Measurements from ENCODE around the gene RELB. TPM values are rescaled to one million over a fixed set of nuclear protein-coding genes. Genes with fewer than 3 reads are reported as not detected.

Gene RELB
- polyA plus RNA-seq, 1 donor from 2014 or later = 1.1 TPM

DNA sequence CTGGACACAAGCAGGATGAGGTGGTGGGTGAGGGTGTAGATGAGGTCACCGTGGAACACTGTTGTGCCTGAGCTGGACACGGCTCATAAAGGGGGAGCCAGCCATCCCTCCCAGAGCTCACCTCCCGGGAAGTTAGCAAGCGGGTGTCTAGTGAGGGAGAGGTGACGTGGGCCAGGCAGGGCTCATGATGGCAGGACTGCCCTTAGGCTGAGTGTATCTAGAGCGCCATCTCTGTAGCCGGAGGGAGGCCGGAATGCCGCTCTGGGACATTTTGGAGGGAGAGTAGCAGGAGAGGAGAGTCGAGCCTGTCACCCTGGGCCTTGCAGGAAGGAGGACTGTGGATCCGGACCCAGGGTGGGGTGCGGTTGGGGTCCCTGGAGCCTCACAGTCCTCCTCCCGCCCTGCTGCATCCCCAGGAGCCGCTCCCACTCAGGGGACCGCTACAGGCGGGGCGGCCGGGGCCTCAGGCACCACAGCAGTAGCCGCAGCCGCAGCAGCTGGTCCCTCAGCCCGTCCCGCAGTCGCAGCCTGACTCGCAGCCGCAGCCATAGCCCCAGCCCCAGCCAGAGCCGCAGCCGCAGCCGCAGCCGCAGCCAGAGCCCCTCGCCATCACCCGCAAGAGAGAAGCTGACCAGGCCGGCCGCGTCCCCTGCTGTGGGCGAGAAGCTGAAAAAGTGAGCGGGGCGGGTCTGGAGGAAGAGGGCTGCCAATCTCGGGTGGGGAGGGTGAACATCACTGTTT is 65.8 kb downstream of the RELB start:
- Histone ChIP-seq H3K9ac (ENCODE audit: low read length) (no peak overlapping the region), H2AFZ (ENCODE audit: low read depth, low read length) (no peak overlapping the region), H3K9me3 (ENCODE audit: low read length) (no peaks in the 10 kb centered on the region), H3K79me2 (replicated peaks; ENCODE audit: insufficient read depth, low read length) (no peaks in the 10 kb centered on the region), H3K9me2 (ENCODE audit: insufficient read depth, low read length) (no peaks in the 10 kb centered on the region), H3F3A (ENCODE audit: insufficient read depth, low read length, poor library complexity, severe bottlenecking) (no peaks in the 10 kb centered on the region), H3K4me3 (ENCODE audit: low read length) (no peak overlapping the region), H3K4me2 (ENCODE audit: low read length) (no peak overlapping the region), H3K27me3 (ENCODE audit: insufficient read depth, low read depth, low read length) (no peaks in the 10 kb centered on the region), H3K36me3 (ENCODE audit: insufficient read depth, low read length) (no peaks in the 10 kb centered on the region), H4K20me1 (ENCODE audit: insufficient read depth) (no peaks in the 10 kb centered on the region), H3K27ac (ENCODE audit: low read length) (no peak overlapping the region)
- no peak for TF ChIP-seq EP300 (conservative IDR thresholded peaks at IDR 0.05; ENCODE audit: poor library complexity, severe bottlenecking)
- no peak for TF ChIP-seq MXI1 (conservative IDR thresholded peaks at IDR 0.05; ENCODE audit: poor library complexity, severe bottlenecking)
- TF ChIP-seq EZH2 (IDR thresholded peaks at IDR 0.05; ENCODE audit: borderline replicate concordance, insufficient read depth, low read length, poor library complexity, severe bottlenecking) = no peak
- TF ChIP-seq, protein P1, sequence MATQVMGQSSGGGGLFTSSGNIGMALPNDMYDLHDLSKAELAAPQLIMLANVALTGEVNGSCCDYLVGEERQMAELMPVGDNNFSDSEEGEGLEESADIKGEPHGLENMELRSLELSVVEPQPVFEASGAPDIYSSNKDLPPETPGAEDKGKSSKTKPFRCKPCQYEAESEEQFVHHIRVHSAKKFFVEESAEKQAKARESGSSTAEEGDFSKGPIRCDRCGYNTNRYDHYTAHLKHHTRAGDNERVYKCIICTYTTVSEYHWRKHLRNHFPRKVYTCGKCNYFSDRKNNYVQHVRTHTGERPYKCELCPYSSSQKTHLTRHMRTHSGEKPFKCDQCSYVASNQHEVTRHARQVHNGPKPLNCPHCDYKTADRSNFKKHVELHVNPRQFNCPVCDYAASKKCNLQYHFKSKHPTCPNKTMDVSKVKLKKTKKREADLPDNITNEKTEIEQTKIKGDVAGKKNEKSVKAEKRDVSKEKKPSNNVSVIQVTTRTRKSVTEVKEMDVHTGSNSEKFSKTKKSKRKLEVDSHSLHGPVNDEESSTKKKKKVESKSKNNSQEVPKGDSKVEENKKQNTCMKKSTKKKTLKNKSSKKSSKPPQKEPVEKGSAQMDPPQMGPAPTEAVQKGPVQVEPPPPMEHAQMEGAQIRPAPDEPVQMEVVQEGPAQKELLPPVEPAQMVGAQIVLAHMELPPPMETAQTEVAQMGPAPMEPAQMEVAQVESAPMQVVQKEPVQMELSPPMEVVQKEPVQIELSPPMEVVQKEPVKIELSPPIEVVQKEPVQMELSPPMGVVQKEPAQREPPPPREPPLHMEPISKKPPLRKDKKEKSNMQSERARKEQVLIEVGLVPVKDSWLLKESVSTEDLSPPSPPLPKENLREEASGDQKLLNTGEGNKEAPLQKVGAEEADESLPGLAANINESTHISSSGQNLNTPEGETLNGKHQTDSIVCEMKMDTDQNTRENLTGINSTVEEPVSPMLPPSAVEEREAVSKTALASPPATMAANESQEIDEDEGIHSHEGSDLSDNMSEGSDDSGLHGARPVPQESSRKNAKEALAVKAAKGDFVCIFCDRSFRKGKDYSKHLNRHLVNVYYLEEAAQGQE (IDR thresholded peaks at IDR 0.05; ENCODE audit: borderline replicate concordance) = no peak
- no peak for TF ChIP-seq RAD21 (conservative IDR thresholded peaks at IDR 0.05)
- no peak for TF ChIP-seq SMC3 (conservative IDR thresholded peaks at IDR 0.05; ENCODE audit: poor library complexity)
- no peak for TF ChIP-seq TAF1 (IDR thresholded peaks at IDR 0.05; ENCODE audit: low read depth)
- no peak for TF ChIP-seq CTCF (IDR thresholded peaks at IDR 0.05; ENCODE audit: poor library complexity, severe bottlenecking)
- no peak for TF ChIP-seq POLR2AphosphoS5 (IDR thresholded peaks at IDR 0.05)

- no peaks in the 10 kb centered on the region for H3K27me3 ChIP-seq (ENCODE audit: insufficient read depth, low read depth, low read length)
- H3K4me2 ChIP-seq (ENCODE audit: low read length) = no peak overlapping the region
- no peaks in the 10 kb centered on the region for H3K36me3 ChIP-seq (ENCODE audit: insufficient read depth, low read length)
- H3K27ac ChIP-seq (ENCODE audit: low read length) = no peak overlapping the region
- no peaks in the 10 kb centered on the region for H3F3A ChIP-seq (ENCODE audit: insufficient read depth, low read length, poor library complexity, severe bottlenecking)
- H3K9me3 ChIP-seq (ENCODE audit: low read length) = no peaks in the 10 kb centered on the region
- H4K20me1 ChIP-seq (ENCODE audit: insufficient read depth) = no peaks in the 10 kb centered on the region
- no peaks in the 10 kb centered on the region for H3K9me2 ChIP-seq (ENCODE audit: insufficient read depth, low read length)
- H2AFZ ChIP-seq (ENCODE audit: low read depth, low read length) = no peak overlapping the region
- TF ChIP-seq, protein P1 (IDR thresholded peaks at IDR 0.05; ENCODE audit: borderline replicate concordance) = no peak
- TF ChIP-seq MXI1 (conservative IDR thresholded peaks at IDR 0.05; ENCODE audit: poor library complexity, severe bottlenecking) (no peak), TAF1 (IDR thresholded peaks at IDR 0.05; ENCODE audit: low read depth) (no peak), POLR2AphosphoS5 (IDR thresholded peaks at IDR 0.05) (no peak), EZH2 (IDR thresholded peaks at IDR 0.05; ENCODE audit: borderline replicate concordance, insufficient read depth, low read length, poor library complexity, severe bottlenecking) (no peak), RAD21 (conservative IDR thresholded peaks at IDR 0.05) (no peak), SMC3 (conservative IDR thresholded peaks at IDR 0.05; ENCODE audit: poor library complexity) (no peak), CTCF (IDR thresholded peaks at IDR 0.05; ENCODE audit: poor library complexity, severe bottlenecking) (no peak), EP300 (conservative IDR thresholded peaks at IDR 0.05; ENCODE audit: poor library complexity, severe bottlenecking) (no peak)
- H3K4me3 ChIP-seq (ENCODE audit: low read length) = no peak overlapping the region
- no peaks in the 10 kb centered on the region for H3K79me2 ChIP-seq (replicated peaks; ENCODE audit: insufficient read depth, low read length)
- no peak overlapping the region for H3K9ac ChIP-seq (ENCODE audit: low read length)
Measured at GRCh38 chr19:45068041-45068440, 66.8 kb downstream of the RELB start.

Data from neural cell (in vitro differentiated cells).